Neural progenitor cell (in vitro differentiated cells): ENCODE data around the gene IGLL5.
A peak's percentile ranks its signal among the peaks of the same experiment; 100 is the strongest.

Experiments used
- EZH2 ChIP-seq: fragments of 200-600 bp; sonication (generic); IDR thresholded peaks from 2 replicates; pipeline ENCODE4 v1.6.1; 2017; ENCODE audit warnings: antibody characterized with exemption, mild to moderate bottlenecking, moderate library complexity
- EZH2phosphoT487 ChIP-seq: fragments of 200-600 bp; sonication (generic); IDR thresholded peaks from 2 replicates; pipeline ENCODE4 v1.6.1; 2017; ENCODE audit warnings: antibody characterized with exemption
- TF ChIP-seq, protein P1 (sequence below): fragments of 200-600 bp; sonication (generic); IDR thresholded peaks from 2 replicates; pipeline ENCODE4 v1.5.1; 2017; ENCODE audit warnings: antibody characterized with exemption, mild to moderate bottlenecking

DNA sequence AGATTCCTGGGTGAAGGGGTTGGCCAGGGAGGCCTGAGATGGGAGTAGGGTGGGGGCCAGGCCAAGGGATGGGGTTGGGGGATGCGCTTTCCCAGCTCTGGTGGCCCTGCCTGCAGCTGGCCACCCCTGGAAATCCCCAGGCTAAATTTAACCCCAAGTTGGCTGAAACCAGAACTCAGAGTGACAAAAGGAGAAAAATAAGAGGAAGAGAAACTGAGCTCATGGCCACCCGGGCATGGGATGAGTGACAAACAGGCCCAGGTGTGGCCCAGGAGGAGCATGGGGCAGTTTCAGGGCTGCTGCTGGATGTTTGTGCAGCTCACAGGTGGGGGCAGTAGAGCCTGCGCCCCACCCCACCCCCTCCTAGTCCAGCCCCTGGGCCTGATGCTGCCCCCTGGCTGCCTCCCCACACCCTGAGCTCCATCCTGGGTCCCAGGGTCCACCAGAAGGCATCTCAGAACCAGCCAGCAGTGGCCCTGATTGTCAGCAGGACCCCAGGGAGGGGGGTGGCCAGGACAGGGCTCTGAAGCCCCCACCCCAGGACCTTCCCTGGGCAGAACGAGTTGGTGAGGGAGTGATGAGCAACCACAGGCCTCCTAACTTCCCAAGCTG is 48.0 kb downstream of the IGLL5 start:
- TF ChIP-seq, protein P1, sequence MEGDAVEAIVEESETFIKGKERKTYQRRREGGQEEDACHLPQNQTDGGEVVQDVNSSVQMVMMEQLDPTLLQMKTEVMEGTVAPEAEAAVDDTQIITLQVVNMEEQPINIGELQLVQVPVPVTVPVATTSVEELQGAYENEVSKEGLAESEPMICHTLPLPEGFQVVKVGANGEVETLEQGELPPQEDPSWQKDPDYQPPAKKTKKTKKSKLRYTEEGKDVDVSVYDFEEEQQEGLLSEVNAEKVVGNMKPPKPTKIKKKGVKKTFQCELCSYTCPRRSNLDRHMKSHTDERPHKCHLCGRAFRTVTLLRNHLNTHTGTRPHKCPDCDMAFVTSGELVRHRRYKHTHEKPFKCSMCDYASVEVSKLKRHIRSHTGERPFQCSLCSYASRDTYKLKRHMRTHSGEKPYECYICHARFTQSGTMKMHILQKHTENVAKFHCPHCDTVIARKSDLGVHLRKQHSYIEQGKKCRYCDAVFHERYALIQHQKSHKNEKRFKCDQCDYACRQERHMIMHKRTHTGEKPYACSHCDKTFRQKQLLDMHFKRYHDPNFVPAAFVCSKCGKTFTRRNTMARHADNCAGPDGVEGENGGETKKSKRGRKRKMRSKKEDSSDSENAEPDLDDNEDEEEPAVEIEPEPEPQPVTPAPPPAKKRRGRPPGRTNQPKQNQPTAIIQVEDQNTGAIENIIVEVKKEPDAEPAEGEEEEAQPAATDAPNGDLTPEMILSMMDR, result peak; percentile 9
- TF ChIP-seq EZH2phosphoT487 (no peak), EZH2 (no peak)
